Left kidney (tissue), 2 donors: ENCODE measurements around the gene ATP1A4. TPM values are rescaled to one million over a fixed set of nuclear protein-coding genes. Genes with fewer than 3 reads are reported as not detected.

Source experiments
- DNase-seq: peaks from one replicate; pipeline ENCODE4 v3.0.0-alpha.2; 2013
- polyA plus RNA-seq: library from polyadenylated mRNA; unstranded; fragments of 120-200 nt; gene quantifications from one replicate; pipeline ENCODE4 v1.2.1, GENCODE V29; 2013; ENCODE audit not compliant: insufficient read length

The ATP1A4 gene
- polyA plus RNA-seq, 1 donor: 0.15 TPM

DNA sequence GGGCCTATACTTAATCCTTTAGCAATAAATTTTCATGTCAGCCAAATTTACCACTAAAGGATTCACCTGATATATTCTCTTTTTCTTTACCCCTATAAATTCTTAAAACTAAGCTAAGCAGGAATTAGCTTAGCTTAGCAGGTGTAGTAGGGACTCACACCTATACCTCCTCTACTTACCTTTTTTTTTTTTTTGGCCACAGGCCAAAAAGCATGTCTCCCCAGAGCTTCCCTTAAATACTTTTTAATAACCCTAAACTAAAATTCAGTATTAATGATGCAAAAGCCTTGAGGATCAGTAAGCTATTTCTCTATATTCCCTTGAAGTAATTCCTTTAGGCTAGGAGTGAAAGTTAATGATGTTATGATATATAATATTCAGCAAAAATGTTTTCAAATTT lies 77.0 kb downstream of the ATP1A4 start:
- DNase-seq: no peak

DNA sequence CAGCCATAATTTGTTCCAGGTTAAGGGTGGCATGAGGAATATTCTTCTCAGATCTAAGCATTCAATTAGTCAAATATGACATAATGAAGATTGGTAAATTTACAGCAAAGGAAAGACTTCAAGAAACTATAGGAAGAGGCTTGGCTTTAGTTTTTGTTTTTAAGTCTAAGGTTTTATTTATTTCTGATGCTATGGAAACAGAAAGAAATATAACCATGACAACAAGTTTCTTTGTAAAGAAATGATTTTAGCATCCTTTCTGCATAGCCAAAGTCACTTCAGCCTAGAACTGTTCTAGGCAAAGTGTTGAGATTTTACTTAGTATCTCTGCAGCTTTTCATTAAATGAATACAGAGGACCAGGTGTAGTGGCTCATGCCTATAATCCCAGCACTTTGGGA lies 81.5 kb downstream of the ATP1A4 start:
- DNase-seq: no peak

Other genes with a start within 250 kb of the ATP1A4 start
- gene TAGLN2, start 226.1 kb upstream of the ATP1A4 start, polyA plus RNA-seq: 94.6 TPM
- gene IGSF9, start 206.0 kb upstream of the ATP1A4 start, polyA plus RNA-seq: 15.6 TPM
- gene SLAMF9, start 197.4 kb upstream of the ATP1A4 start, polyA plus RNA-seq: not detected
- gene PIGM, start 119.6 kb upstream of the ATP1A4 start, polyA plus RNA-seq: 15.6 TPM
- gene KCNJ10, start 81.4 kb upstream of the ATP1A4 start, polyA plus RNA-seq: 22.2 TPM
- 0.12 TPM for gene KCNJ9, start 70.1 kb upstream of the ATP1A4 start, polyA plus RNA-seq
- gene IGSF8, start 53.0 kb upstream of the ATP1A4 start, polyA plus RNA-seq: 23.2 TPM
- 5.8 TPM for gene ATP1A2, start 35.8 kb upstream of the ATP1A4 start, polyA plus RNA-seq
- gene CASQ1, start 39.0 kb downstream of the ATP1A4 start, polyA plus RNA-seq: 0.43 TPM
- 98.5 TPM for gene PEA15, start 53.8 kb downstream of the ATP1A4 start, polyA plus RNA-seq
- 285 TPM for gene DCAF8, start 110.9 kb downstream of the ATP1A4 start, polyA plus RNA-seq
- 87.4 TPM for gene PEX19, start 133.5 kb downstream of the ATP1A4 start, polyA plus RNA-seq
- 177 TPM for gene COPA, start 191.6 kb downstream of the ATP1A4 start, polyA plus RNA-seq
- 161 TPM for gene NCSTN, start 191.8 kb downstream of the ATP1A4 start, polyA plus RNA-seq
- gene NHLH1, start 215.5 kb downstream of the ATP1A4 start, polyA plus RNA-seq: 0.22 TPM
- 39.3 TPM for gene VANGL2, start 249.0 kb downstream of the ATP1A4 start, polyA plus RNA-seq